Choroid plexus epithelial cell (primary cell): ENCODE data around the gene PI4KA.

Experiments used
- DNase-seq: peaks from one replicate; pipeline ENCODE4 v3.0.0-alpha.2; 2010; ENCODE audit warnings: low read depth
- H3K4me3 ChIP-seq: 2 replicates; pipeline ENCODE4 v1.5.1; 2011; ENCODE audit warnings: low read depth, mild to moderate bottlenecking, control low read depth, low read length, moderate library complexity
- TF ChIP-seq, protein P1 (sequence below): conservative IDR thresholded peaks from 2 replicates; pipeline ENCODE4 v1.5.1; 2011; ENCODE audit warnings: low read depth, mild to moderate bottlenecking, control low read depth, inconsistent platforms, low read length, moderate library complexity

PI4KA gene

DNA sequence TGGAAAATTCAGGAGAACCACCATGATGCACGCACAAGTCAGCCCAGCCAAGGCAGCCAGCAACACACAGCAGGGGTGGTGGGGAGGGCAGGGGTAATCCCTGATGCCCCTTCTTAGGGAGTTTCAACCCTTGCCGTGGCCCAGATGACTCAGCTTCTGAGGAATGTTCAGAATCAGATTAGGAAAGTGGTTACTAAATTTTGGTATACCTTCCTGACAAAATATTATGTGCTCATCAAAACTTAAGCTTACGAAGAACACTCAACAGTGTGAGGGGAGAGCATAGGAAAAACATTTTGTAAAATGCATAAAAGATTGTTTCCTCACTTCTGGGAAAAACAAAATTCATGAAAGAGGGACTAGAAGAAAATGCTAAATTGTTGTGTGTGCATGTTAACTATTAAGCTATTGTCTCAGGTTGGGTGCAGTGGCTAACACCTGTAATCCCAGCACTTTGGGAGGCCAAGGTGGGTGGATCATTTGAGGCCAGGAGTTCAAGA is 52.6 kb downstream of the PI4KA start:
- TF ChIP-seq, protein P1, sequence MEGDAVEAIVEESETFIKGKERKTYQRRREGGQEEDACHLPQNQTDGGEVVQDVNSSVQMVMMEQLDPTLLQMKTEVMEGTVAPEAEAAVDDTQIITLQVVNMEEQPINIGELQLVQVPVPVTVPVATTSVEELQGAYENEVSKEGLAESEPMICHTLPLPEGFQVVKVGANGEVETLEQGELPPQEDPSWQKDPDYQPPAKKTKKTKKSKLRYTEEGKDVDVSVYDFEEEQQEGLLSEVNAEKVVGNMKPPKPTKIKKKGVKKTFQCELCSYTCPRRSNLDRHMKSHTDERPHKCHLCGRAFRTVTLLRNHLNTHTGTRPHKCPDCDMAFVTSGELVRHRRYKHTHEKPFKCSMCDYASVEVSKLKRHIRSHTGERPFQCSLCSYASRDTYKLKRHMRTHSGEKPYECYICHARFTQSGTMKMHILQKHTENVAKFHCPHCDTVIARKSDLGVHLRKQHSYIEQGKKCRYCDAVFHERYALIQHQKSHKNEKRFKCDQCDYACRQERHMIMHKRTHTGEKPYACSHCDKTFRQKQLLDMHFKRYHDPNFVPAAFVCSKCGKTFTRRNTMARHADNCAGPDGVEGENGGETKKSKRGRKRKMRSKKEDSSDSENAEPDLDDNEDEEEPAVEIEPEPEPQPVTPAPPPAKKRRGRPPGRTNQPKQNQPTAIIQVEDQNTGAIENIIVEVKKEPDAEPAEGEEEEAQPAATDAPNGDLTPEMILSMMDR: no peak
- no peak overlapping the region for H3K4me3 ChIP-seq
- DNase-seq: peak; percentile 47

DNA sequence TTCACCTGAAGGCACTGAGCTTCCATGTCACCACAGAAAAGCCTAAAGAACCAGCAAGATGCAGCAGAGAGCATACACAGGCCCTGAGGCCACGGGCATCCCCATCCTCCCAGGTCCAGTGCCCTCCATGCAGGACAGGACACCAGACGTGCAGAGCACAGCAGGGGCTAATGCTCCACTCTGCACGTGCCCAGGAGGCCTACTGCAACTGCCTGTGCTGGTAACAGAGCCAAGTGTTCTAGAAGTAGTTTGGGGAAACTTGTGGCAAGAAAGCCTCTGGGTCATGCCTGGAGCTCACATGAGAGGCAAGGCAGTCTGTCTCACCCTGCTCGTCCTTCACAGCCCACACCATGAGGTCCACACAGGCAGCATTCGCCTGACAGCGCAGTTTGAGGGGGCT is 54.0 kb downstream of the PI4KA start:
- TF ChIP-seq, protein P1: no peak
- DNase-seq: no peak
- no peak overlapping the region for H3K4me3 ChIP-seq

DNA sequence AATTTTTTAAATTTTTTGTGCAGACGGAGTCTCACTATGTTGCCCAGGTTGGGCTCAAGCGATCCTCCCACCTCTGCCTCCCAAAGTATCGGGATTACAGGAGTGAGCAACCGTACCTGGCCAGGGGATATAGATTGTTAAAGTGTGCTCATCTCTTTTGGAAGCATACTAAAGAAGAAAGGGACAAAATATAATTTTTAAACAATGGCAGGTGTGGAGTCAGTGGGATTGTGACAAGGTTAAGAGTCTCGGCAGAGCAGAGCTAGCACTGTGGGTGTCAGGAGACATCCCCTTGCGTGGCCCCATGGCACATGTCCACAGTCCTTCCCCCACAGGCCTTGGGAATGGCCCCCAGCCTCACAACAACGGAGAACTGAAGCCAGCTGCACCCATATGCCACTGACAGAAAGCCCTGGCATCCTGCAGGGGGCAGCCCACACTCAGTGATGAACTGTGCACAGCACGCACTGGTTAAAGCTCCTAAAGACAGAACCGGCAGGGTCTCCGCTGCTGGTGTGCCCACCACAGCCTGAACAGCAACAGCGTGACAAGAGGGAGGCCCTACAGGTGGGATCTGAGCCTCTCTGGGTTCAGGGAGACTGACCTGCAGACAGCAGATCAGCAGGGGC is 54.8 kb downstream of the PI4KA start:
- DNase-seq: peak; percentile 70
- TF ChIP-seq, protein P1: peak; percentile 84
- H3K4me3 ChIP-seq: no peak overlapping the region

DNA sequence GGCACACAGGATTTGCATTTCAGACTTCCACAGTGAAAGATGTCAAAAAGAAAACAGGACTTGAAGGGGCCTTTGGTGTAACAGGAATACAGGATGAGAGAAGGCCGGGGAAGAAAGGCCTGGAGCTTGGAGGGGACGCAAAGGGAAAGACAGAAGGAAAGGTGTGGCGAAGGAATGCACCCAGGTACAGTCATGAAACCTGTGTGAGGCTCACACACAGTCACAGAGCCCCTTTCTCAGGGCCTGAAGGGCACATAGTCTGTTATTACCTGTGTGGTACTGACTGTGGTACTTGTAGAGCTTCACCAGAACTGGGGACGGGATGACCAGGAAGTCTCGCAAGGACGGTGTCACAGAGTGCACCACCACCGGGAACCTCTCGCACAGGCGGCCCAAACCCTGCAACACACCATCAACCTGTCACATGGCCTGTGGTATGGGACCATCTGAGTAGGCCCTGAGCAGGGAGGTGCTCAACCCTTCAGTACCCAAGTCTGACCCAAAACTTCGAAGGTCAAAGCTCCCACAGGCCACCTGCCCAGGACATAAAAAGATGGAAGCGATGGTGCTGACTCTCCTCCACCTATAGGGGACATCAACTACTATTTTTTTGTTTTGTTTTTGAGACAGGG is 55.6 kb downstream of the PI4KA start:
- no peak for DNase-seq
- H3K4me3 ChIP-seq: no peak overlapping the region
- TF ChIP-seq, protein P1: no peak

- no peak for DNase-seq
- TF ChIP-seq, protein P1: no peak
- H3K4me3 ChIP-seq: no peak overlapping the region
Measured at GRCh38 chr22:20802452-20802851, 56.2 kb downstream of the PI4KA start.

DNA sequence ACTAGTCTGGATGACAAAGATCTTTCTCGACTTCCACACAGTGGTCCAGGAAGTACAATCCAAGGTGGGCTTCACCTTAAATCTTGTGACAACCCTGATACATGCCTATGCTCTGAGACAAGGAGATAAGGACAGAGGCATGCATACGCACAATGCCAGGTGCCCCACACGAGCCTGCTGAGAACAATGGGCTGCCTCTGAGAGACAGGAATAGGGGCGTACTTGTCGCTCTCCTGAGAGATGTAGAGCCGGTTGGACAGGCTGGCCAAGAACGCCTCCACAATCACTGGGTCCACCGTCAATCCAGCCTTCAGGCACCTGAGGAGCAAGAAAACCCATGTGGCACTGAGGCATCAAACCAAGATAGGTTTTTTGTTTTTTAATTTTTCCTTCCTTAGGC is 59.2 kb downstream of the PI4KA start:
- no peak for DNase-seq
- no peak overlapping the region for H3K4me3 ChIP-seq
- TF ChIP-seq, protein P1: no peak

GRCh38 chr22:20798974-20799373 is 59.6 kb downstream of the PI4KA start:
- DNase-seq: no peak
- H3K4me3 ChIP-seq: no peak overlapping the region
- TF ChIP-seq, protein P1: no peak
